ENCODE measurements around the gene PPIB.
"Not testable (repeated sequence)": the region's sequence is repeated elsewhere in the genome, so short reads cannot be mapped to it uniquely, and the experiment has no call there.

The PPIB gene

DNA sequence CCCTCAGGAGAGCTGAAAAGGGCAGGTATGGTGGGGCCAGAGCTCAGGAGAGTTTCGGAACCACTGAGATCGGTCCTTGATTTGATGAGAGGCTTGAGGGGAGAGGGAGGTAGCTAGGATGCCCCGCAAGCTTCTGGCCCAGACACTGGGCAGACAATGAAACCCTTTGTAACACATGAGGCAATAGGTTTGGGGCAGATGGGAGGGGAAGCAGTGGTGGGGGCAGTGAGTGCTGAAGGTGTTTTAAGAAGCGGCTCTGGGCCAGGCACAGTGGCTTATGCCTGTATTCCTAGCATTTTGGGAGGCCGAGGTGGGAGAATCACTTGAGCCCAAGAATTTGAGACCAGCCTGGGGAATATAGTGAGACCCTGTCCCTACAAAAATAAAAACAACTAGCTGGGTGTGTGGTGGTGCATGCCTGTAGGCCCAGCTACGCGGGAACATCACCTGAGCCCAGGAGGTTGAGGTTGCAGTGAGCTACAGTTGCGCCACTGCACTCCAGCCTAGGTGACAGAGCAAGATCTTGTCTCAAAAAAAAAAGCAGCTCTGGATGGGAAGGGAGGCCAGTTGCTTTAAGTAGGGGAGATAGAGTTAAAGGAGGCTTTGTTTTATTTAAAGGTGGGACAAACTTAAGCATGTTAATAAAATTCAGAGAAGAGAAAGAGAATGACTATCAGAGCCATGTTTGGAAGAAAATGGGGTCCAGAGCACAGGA lies 20.9 kb downstream of the PPIB start:
- DNase-seq (ENCODE audit: low read depth), result no peak

DNA sequence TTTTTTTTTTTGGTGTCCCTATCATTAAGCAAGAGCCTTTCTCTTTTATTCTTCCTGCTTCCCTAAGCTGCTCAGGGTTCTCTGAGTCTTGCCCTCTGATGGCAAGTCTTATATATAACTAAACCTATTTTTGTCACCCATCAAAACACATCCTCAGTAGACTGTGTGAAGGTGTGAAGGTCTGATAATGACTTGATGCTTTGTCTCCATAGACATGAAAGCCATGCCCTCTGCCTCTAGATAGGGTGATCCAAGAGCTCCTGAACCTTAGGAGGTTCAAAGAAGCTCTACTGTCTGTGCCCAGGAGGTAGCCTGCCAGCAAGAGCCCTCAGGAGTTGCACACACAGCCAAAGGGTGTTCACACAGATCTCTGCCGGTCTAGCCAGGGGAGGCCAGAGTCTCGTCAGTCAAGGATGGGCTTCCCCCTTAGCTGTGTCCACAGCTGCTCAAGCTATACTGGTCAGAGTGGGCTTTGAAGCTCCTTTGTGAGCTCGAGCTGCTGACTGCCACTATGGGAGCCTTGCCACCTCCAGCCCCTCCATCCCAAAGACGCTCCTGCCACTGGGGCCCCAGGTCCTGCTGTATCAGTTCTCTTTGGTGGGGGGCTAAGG lies 24.4 kb downstream of the PPIB start:
- DNase-seq (ENCODE audit: low read depth), result no peak

- DNase-seq (ENCODE audit: low read depth), result no peak
These were observed 25.5 kb downstream of the PPIB start for GRCh38 chr15:64137226-64137833.

GRCh38 chr15:64136347-64136746 lies 26.5 kb downstream of the PPIB start:
- no peak for DNase-seq (ENCODE audit: low read depth)

- no peak for DNase-seq (ENCODE audit: low read depth)
These were observed 28.4 kb downstream of the PPIB start for GRCh38 chr15:64134345-64134829.

- DNase-seq (ENCODE audit: low read depth), result no peak
These were observed 29.0 kb downstream of the PPIB start for GRCh38 chr15:64133623-64134344.

GRCh38 chr15:64132217-64132616 lies 30.6 kb downstream of the PPIB start:
- no peak for DNase-seq (ENCODE audit: low read depth)

GRCh38 chr15:64131547-64131946 lies 31.3 kb downstream of the PPIB start:
- no peak for DNase-seq (ENCODE audit: low read depth)

DNA sequence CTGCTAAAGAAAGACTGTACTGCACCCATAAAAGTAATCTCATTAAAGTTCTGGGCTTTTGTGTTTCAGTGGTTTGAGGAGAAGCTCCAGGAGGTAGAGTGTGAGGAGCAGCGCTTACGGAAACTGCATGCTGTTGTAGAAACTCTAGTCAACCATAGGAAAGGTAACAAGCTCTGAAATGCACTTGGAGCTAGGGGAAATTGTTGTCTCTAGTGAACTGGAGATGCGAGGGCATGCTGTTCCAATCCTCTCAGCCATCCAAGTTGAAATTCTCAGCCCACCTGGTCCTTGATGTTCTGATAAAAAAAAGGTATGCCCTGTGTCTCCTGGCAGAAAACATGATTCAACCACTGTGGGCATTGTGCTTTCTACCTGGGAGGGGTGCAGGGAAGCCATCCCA lies 32.7 kb downstream of the PPIB start:
- no peak for DNase-seq (ENCODE audit: low read depth)

- no peak for DNase-seq (ENCODE audit: low read depth)
These were observed 35.1 kb downstream of the PPIB start for GRCh38 chr15:64127521-64128270.

GRCh38 chr15:64125978-64126377 lies 36.8 kb downstream of the PPIB start:
- DNase-seq (ENCODE audit: low read depth), result no peak

GRCh38 chr15:64122936-64123351 lies 39.9 kb downstream of the PPIB start:
- no peak for DNase-seq (ENCODE audit: low read depth)

DNA sequence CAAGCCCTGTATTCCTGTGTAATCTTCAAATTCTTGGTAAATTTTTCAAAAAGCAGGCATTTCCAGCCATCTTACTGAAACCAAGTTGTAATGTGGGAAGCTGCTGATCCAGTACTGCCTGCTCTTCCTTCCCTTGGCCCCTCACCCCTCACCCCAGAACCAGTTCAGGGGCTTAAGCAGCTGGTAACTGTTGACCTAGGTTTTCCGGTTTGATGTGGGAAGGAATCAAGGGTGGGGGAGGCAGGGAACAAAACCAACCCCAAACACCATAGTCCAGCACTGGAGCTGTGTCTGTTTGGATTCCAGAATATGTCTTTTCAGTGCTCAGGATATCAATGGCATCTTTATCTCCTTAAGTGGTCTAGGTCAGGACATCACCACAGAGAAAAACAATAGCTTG lies 40.4 kb downstream of the PPIB start:
- no peak for DNase-seq (ENCODE audit: low read depth)

DNA sequence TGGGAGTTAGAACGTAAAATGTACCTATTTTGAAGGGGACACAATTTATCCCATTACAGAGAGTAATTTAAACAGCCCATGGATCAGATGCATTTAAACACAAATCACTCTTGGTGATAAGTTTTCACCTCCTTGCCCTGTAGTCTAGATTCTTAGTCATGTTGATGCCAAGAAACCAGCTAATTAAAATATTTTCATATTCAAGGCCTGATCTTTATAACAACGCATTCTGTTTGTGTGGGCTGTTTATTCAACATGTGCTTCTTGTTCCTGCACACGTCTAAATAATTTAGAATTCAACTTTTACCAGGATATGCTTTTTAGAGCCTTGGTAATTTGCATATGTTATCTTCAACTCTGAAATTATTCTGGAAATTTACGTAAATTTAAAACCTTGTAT lies 41.2 kb downstream of the PPIB start:
- no peak for DNase-seq (ENCODE audit: low read depth)

DNA sequence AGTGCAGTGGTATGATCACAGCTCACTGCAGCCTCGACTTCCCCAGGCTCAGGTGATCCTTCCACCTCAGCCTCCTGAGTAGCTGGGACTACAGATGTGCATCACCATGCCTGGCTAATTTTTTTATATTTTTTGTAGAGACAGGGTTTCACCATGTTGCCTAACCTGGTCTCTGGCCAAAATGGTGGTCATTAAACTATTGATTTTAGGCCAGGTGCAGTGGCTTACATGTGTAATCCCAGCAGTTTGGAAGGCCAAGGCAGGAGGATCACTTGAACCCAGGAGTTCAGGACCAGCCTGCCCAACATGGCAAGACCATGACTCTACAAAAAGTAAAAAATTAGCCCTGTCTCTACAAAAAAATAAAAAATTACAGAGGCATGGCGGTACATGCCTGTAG lies 42.5 kb downstream of the PPIB start:
- DNase-seq (ENCODE audit: low read depth), result not testable (repeated sequence)

DNA sequence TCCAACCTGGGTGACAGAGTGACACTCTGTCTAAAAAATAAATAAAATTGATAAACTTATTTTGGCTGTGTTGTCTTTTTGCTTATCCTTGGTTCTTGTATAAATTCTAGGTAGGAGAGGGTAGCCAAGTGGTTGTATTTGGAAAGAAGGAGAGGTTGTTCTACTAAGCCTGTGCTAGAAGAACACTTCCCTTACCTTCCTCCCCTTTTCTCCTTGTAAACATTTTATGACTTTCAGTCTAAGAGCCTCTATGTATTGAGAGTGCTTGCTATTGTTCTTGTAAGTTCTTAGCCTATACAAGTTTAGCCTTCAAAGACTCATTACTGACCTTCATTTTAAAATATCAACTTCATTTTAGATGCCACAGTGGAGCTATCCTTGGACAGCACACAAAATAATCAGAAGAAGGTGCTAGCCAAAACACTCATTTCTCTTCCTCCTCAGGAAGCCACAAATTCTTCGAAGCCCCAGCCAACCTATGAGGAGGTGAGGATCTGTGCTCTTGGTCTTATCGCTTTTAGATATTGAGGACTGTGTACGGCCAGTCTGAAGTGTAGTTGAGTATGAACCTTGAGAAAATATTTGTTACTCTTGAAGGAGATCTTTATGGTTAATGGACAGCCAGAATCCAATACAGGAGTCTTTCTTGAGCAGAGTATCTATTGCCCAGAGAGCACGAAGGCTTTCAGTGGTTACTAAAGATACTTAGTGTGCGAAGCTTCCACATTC lies 44.9 kb downstream of the PPIB start:
- DNase-seq (ENCODE audit: low read depth), result no peak

DNA sequence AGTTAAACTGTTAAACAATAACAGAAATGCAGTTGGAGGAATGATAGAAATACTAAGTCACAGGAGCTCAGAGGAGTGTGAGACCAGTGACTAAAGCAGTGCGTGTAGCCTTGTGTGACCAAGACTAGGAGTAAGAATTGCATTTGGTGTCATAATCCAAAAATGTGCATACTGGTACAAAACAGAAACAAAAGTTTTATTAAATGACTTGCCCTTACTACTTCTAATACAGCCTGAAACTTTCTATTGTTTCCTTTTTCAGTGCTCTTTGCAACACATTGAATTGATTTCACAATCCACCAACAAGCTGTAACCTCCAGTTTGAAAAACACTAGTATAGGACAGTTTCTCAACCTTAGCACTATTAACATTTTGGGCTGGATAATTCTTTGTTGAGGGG lies 49.9 kb downstream of the PPIB start:
- peak; percentile 8 for DNase-seq (ENCODE audit: low read depth)

DNA sequence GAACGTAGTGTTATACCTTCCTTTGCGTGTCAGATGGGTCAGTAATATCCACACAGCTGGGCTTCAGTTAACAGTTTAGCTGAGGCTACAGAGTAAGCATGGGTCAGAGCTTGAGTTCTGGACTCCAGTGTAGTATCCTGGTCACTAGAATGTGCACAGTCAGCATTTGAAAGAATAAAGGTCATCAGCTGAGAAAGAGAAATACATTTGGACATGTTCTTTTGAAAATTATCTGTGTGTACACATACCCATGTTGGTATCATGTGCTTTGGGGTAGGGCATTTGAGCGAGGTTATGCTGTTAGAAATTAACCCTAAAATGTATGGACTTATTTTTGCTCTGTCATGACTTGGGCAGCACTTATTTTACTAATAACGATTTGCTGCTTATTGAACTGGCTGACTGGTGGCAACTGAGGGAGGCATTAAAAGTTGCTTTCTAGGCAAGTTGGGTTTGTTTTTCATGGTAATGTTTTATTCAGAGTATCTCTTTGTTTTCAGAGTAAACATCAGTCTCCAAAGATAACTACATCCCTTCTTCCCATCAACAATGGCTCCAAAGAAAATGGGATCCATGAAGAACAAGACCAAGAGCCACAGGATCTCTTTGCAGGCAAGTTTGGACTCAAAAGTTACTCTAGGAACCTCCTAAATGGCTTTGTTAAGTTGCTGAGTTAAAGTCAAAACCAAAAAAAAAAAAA lies 50.6 kb downstream of the PPIB start:
- DNase-seq (ENCODE audit: low read depth), result no peak

GRCh38 chr15:64111679-64112050 lies 51.2 kb downstream of the PPIB start:
- DNase-seq (ENCODE audit: low read depth), result no peak

DNA sequence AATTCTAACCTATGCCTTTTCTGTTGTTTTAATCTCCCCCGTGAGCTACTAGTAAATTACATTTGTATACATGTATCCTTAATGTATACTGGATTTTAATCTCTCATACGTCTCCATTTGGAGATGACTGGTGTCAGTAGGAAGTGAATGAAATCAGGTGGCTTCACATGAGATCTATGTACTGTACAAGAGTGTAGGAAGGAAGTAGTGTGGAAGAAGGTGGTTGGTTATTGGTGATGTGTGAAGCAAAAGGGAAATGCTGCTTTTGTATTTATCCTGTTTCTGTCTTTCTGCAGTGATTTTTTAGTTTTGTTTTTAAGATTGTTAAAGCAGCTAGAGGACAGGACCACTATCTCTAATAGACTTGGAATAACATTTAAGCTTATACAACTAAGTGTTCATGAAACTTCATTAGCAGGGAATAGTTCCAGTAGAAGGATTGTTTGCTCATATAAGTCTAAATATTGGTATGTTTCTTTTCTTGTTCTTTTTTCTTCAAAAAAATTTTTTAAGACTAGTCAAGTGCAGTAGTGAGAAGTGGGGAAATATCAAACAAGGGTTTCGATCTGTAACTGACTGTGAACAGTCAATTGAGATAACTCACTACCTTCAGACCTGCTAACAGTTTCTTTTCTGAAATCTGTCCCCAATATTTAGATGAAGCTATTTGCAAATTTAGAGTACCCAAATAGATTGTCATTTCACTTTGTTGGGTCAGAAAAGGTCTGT lies 51.7 kb downstream of the PPIB start:
- DNase-seq (ENCODE audit: low read depth), result no peak
